GM18909 (cell line): ENCODE results near the gene PAX6.

Experiments used
- ATAC-seq: cut with Tn5 transposase; IDR thresholded peaks from one replicate; pipeline ENCODE4 v1.9.1; 2021; ENCODE audit warnings: mild to moderate bottlenecking; ENCODE audit not compliant: unreplicated experiment, poor library complexity

PAX6 gene

DNA sequence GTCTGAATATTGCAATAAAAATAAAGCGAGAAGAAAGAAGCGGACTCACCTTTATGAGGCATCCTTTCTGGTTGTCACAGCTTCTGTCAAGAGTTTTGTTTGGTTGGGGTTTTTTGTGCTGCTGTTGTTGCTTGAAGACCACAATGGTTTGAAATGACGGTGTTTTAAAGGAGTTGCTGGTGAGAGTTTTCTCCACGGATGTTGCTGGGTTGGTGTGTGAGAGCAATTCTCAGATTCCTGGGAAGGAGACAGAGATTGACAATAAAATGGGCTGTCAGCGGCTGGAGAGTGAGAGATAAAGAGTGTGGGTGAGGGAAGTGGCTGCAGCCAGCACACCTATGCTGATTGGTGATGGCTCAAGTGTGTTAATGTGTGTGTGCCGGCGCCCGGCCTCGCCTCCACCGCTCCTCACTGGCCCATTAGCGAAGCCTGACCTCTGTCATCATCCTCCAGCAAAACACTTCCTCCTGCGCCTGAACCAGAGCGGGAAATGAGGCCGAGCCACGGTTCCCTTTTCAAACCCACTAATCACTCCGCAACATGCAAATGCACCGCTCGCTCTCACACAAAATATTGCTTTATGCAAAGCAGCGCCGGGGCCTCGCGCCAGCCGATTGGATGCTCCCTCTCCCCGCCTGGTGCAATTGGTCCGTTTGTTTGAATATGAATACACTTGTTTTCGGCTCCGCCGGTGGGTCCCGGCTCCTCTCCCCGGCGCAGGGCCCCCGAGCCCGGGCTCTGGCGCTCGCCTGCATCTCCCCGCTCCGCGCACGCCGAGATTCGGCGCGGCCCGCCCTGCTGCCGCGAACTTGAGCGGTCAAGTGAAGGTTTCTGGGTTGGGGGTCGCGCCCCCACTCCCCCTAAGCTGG lies at the start of gene PAX6:
Gene PAX6, minus strand, starts transcription at position 544 of the 869 bp plus-strand sequence. CDS start 4,911 bp downstream, outside the sequence.
- ATAC-seq = peak; percentile 75

DNA sequence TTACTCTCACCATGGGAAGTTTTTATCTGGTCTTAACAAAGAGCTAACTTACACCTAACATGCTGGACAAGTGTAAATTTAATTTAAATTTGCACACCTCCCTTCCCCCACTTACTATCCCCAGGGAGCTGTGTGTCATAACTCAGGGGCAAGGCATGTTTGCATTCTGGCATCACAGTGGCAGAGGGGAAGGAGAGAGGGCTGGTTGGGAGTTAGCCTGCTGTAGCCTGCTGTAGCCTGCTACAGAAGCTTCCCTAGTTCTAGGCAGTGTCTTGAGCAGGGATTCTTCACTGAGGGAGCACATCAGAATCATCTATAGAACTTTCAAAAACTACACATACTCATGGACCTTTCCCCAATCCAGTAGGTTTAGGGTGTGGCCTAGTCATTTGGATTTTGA lies 49.3 kb upstream of the PAX6 start:
- no peak for ATAC-seq

DNA sequence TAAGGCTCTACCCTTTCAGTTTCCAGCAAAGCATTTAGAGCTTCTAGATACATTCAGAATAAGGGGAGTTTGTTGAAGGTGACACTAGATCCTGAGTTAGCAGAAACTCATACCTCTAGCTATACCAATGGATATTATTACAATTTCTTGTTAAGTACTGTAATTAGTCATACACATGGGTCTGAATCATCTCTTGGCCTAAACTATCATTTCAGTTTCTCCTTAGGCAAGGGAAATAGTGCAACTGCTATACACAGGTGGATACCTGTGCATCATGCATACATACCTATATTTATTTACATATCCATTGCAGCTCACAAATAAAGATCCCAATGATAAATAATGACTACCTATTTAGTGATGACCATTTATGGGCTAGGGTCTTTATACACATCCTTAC lies 45.1 kb upstream of the PAX6 start:
- no peak for ATAC-seq

DNA sequence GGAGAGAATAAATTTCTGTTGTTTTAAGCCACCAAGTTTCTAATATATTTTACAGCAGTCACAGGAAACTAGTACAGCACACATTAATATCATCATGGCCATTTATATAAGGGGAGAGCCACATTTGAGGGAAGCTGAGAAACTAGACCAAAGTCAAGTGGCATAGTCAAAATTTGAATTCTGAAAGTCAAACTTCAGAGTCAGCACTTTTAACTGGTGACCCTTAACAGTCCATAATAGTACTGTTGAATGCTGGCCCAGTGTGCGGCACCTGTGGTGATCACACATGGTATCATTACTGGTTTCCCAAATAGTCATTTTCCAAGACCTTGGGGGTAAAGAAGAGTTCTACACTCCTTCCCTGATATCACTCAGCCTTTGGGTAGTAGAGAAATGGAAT lies 44.3 kb upstream of the PAX6 start:
- ATAC-seq = no peak

DNA sequence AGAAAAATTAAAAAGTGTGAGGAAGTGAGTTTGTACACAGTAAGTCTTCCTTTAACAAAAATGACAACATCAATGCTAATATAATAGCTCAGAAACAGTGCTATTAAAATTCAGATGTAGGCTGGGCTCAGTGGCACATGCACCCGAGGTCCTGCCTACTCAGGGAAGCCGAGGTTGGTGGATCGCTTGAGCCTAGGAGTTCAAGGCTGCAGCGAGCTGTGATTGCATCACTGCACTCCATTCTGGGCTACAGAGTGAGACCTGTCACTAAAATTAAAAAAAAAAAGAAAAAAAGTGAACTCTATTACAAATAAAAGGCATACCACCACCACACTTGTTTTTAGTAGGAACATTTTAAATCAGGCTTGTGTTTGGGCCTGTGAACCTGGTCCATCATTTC lies 39.2 kb upstream of the PAX6 start:
- ATAC-seq = no peak

DNA sequence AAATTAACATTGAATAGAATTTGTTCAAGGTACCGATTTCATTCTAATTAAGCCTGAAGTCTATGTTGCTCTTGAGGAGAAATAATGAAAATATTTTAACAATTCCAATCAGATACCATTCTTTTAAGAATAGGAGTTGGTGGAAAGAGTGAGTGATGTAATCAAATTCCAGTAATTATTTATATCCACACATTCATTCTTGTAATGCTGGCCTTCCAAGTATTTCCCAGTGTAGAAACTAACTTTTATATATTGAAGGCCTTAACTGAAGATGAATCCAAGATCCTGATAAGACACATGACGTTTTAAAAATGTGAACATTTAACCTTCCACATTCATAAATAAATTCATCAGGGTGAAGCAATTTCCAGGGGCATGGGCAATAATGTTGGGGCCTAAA lies 36.6 kb upstream of the PAX6 start:
- no peak for ATAC-seq

DNA sequence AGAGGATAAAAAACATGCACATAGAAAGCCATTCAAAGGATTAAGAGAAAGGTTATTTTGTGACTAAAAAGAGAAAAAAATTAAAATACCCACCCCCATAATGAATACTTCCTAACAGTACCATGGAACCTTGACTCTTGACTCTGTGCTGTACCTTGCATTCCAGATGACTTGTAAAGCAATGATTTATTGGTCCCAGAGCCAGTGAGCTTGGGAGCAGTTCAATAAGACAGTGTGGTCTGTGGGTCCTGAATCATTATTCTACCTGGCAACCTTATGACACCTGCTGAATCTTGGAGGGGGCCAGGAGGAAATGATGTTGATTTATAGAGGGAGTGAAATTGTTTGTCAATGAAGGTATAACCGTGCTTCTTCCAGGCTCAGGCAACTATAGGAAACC lies 34.2 kb upstream of the PAX6 start:
- no peak for ATAC-seq

DNA sequence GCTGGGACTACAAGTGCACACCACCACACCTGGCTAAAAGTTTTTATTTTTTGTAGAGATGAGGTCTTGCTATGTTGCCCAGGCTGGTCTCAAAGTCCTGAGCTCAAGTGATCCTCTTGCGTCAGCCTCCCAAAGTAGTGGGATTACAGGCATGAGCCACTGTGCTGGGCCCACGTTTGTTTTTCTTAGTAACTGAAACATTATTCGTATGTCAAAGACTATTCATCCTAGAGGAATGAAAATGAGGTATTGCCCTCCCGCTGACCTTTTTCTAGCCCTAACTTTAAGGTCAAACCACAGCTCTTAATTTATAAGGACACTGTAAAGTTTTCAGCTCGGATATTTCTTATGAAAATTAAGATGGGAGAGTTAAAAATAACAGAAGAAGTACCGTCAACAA lies 33.2 kb upstream of the PAX6 start:
- ATAC-seq = no peak

DNA sequence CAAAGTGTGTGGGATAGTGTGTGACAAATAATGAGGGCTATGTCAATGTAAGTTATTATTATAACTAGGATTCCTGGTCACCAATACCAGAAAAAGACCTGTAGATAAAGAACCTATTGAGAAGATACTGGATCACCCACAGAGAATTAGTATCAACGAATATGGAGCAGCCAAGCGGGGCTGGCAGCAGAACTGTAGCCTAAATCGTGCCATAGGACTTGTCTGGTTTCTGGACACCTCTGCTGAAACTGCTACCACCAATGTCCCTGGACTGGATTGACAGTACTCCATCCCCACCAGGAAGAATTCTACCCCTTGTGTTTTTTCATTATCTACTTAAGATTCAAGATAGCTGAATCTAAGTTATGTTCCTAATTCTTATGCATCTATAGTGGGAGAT lies 30.3 kb upstream of the PAX6 start:
- ATAC-seq = no peak

DNA sequence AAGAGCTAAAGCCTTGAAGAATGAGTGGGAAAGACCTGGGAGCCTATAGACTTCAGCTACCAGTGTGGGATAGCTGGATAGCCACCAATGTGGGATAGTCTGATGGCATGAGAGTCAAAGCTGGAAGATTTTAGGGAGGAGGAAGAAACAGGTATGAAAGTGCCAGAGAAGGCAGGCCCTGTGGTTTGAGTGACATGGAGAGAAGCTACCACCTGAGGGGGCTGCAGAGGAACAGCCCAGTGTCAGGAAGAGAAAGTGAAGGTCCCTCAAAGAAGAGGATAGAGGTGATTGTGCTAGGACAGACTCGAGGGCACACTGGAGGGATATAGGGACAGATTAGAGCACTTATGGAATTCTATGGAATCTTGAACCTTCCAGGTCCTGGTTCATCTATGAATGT lies 23.1 kb upstream of the PAX6 start:
- no peak for ATAC-seq

DNA sequence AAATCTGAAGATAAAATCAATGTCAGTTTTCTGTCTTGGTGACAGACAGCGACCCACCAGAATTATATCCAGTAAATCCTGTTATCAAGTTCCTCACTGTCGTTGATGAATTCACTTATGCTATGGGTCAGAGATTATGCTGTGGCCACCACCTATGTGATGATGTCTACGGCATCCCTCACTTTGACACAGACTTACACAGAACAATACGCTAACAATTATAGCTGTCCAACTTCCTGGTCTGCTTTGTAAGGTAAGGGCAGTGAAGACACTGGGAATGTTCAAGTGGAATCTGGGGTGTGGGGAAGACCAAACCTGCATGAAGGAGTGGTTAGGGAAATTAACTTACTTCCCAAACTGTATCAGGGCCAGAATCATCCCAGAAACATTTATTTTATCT lies 19.3 kb upstream of the PAX6 start:
- ATAC-seq = no peak

DNA sequence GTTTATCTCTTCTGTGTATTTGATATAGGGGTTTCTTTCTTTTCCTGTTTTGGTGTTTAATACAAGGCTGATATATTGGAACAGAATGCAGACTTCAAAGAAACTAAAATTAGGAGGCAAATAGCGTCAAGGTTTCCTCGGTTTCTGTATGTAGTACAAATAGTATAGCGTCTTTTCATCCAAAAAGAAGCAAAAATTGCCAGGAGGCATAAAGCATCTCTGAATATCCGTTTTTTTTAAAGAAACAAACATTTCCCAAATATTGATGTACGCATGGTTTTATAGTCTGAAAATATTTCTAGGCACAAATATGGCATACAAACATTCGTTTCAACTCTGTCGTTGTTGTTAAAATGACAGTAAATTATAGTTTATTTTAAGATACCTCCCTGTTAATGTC lies 17.1 kb upstream of the PAX6 start:
- no peak for ATAC-seq

DNA sequence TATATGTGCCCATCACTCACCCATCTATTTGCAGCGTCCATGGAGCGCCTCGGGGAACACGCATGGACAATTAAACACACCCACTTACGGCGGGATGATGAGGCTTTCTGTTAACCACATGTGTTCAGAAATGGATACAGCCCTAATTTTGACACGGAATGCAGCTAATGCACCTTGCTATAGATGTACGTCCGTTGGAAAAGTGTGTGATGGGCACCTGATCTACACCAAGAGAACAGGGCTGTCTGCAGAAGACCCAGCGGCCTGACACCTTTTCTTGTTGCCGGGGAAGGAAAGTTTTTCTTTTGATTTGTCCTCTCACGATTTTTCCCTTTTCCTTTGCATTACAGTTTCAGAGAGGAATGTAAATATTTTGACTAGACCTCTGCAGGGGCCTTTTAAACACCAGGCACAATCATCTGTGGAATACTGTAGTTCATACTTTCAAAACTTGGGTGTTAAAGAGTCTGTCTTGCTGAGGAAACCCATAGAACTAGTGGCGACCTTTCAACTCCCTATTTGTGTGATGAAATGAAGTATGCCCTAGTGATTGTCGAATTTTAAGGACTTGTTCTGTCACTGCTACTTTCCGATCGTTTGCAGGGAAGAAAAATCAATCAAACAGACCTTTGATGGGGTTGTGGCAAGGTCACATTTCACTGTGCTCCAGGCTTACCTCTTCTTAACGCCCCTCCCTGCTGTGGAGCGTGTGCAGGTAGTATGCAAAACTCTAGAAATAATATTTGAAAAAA lies 16.5 kb upstream of the PAX6 start:
- no peak for ATAC-seq

DNA sequence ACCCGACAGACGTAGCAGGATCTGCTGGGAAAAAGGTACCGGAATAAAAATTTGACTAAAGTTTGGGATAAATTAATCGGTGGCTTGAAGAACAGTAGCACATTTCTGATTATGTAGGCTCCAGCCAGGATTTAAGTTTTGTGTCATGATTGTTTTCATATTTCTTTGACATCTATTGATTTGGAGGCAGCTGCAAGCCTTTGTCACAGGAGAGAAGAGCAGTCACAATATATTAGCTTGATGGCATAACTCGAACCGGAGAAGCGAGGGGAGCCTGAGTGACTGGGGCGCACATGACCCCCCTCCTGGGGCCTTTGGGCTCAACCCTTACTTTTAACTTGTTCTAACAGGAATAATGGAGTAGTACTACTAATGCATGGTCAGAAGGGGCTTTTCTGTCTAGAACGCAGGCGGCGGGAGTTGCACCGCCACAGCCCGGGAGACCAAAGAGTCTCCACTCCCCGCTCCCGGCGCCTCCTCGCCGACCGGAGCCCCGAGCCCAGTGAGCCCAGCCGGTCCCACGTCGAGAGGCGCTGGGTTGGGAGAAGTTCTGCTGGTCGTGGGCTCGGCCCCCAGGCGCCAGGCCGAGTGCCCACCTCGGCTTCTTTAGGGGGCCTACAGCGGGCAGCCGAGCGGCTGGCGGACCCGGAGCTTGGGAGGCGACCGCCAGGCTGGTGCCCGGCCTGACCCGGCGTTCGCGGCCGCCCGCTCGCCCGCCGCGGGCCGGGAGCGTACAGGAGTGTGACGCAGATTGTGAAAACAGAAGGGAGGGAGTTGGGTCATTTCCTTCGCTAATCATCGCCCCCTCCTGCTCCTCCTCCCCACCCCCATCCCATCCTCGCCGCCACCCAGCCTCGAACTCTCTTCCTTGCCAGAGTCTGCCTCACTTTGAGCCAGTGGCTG lies 15.7 kb upstream of the PAX6 start:
- ATAC-seq = no peak

DNA sequence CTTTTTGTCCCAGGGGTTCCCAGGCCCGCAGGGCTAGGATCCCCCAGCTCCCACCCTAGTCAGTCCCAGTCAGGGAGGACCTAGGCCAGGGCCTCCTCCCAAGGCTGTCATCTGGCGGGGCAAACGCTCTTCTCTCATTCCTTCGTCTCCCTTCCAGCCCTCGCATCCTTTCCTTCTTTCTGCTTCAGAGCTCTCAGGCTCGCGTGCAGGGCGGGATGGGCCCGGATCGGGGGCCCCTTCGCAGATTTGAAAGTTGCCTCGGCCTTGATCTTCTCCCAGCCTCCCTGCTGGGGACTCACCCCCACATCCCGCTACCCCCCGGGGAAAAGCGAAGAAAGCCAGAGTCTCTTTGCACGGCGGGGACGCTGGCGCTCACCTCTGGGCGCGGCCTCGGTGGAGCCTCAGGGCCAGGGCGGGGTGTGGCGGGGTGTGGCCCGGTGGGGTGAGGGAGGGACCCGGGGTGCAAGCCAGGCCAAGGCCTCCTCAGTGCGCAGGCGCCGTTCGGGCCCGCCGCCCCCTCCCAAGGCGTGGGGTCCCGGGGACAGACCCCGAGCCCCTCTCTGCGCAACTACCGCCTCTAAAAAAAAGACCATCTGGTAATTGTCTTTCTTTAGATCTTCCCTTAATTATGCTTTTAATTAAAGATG lies 14.8 kb upstream of the PAX6 start:
- ATAC-seq = no peak

DNA sequence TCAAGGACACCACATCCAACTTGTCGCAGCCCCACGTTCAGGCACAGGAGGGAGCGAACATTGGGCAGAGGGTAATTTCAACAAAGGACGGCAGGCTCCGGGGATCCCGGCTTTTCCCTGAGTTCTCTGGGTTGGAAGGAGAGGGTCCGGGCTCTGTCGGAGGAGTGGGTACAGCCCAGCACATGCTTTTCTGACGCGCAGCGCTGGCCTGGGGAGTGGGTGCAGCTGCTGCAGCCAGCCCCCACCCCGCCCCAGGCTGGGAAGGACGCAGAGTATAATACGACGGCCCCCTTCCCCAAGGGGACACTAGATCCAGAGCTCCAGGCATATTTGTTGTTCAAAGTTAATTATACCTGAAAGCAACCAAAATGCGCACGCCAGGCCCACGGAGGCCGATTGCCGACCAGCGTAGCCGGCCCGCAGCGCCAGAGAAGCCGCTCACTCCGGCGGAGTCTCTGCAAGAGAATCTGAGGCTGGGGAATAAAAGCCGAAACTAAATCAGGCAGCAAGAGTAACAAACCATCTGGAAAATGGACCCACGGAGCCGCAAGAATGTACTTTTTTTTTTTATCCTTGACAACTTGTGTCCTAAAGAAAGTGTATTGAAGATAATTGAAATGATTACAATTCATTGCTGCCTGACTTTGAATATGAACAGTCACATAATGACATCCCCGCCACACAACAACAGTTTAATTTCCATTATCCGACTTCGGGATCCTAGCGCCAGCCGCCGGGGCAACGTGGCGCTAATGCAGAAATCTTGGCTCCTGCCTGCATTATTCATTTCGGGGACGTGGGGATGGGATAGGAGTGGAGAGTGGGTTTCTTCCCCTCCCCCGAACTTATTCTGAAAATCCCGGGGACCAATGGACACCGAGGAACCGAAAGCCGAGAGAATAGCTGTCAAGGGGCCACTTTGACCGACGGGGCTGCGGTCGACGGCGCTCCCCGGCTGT lies 14.0 kb upstream of the PAX6 start:
- ATAC-seq = no peak

DNA sequence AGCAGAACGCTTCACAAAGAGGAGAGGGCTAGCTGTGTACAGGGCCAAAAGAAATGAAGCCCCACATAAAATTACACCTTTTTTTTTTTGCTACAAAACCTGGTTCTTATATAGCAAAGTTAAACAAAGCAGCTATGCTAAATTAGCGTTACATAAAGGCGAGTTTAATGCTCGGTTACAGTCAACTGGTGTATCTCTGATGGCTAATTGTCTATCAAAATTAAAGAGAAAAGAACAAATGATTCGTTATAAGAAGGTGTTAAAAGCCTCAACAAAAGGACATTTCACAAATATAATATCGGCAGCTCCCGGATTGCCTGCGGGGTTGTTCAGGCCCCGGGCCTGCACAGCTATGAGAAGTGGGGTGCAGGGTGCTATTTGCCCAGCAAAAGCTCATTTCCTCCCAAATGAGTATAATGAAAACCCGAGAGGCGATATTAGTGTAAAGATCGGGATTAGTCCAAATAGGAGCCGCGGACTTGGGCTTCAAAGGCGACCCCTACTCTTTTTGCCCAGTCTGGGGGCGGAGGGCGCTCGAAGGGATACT lies 13.3 kb upstream of the PAX6 start:
- ATAC-seq = no peak

DNA sequence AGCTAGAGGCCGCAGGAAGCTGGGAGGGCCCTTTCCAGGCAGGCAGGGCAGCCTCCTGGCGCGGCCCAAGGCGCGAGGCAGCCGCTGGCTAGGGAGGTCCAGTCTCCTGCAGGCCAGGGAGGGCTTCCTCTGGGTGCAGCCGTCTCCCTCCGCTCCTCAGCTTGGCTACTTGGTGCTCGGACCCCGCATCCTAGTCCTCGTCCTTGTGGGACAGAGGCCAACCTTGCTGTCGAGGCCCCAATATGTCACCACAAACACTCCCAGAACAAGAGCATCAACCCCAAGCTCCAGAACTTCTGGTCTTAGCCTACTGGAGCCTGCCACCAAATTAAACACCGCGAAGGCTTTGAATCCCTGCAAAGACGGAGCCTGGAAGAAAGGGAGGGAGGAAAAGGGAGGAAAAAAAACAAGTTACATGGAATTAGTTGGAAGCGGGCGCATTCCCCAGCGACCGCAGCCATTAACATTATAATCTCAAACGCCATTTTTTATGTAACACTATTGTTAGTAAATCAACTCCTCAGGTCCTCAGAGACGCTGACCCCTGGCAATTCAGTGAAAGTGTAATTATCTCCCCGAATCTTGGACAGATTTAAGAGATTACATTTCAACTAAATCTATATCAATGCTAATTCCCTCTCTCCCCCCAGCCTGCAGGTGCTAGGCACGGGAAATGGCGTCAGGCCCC lies 12.7 kb upstream of the PAX6 start:
- no peak for ATAC-seq
